H1 (cell line): ENCODE data around the gene SPI1. TPM values are rescaled to one million over a fixed set of nuclear protein-coding genes. Genes with fewer than 3 reads are reported as not detected.

Experiments
- ASH2L ChIP-seq: fragments of 200-600, 300-600 bp; sonication (generic); IDR thresholded peaks from one replicate; pipeline ENCODE4 v1.7.1; 2017; ENCODE audit warnings: low read length
- BCL11A ChIP-seq, 2 experiments: IDR thresholded peaks; one replicate each; pipeline ENCODE4 v1.6.1; 2011; ENCODE audit warnings: low read depth in 2 of 2, low read length in 2 of 2, mild to moderate bottlenecking in 2 of 2
- BRCA1 ChIP-seq: IDR thresholded peaks from 2 replicates; pipeline ENCODE4 v1.6.1; 2012; ENCODE audit warnings: low read depth, low read length, improper control_type of control experiment
- EGR1 ChIP-seq: IDR thresholded peaks from 2 replicates; pipeline ENCODE4 v1.6.1; 2011; ENCODE audit warnings: low read depth, low read length, borderline replicate concordance
- EP300 ChIP-seq, 2 experiments: IDR thresholded peaks; 1 replicate in 1 of 2; 2 replicates in 1 of 2; pipeline ENCODE4 v1.6.1; 2011 to 2012; ENCODE audit warnings: low read depth in 2 of 2, low read length in 2 of 2, mild to moderate bottlenecking in 2 of 2, borderline replicate concordance in 1 of 2, inconsistent platforms in 1 of 2, moderate library complexity in 1 of 2
- EZH2 ChIP-seq: fragments of 200-600 bp; sonication (generic); IDR thresholded peaks from 2 replicates; pipeline ENCODE4 v1.7.1; 2012; ENCODE audit warnings: low read depth, mild to moderate bottlenecking, moderate library complexity, low read length, inconsistent platforms; ENCODE audit not compliant: severe bottlenecking
- FOSL1 ChIP-seq: IDR thresholded peaks from 2 replicates; pipeline ENCODE4 v1.6.1; 2011; ENCODE audit warnings: mild to moderate bottlenecking, low read depth, low read length, moderate library complexity; ENCODE audit not compliant: insufficient read depth
- HDAC2 ChIP-seq, 2 experiments: fragments of 300-600 bp in 1 of 2; sonication (generic) in 1 of 2; IDR thresholded peaks; 2 replicates each; pipeline ENCODE4 v1.6.1; 2011 to 2012; ENCODE audit warnings: low read depth in 2 of 2, low read length in 2 of 2, mild to moderate bottlenecking in 2 of 2, moderate library complexity in 2 of 2, borderline replicate concordance in 1 of 2, inconsistent platforms in 1 of 2
- HDAC6 ChIP-seq: IDR thresholded peaks from one replicate; pipeline ENCODE4 v1.7.1; 2012; ENCODE audit warnings: low read depth, mild to moderate bottlenecking, inconsistent platforms, low read length, moderate library complexity
- JUN ChIP-seq: IDR thresholded peaks from 2 replicates; pipeline ENCODE4 v1.6.1; 2011; ENCODE audit warnings: low read depth, mild to moderate bottlenecking, improper control_type of control experiment, low read length
- KDM1A ChIP-seq: fragments of 200-600, 300-600 bp; sonication (generic); IDR thresholded peaks from 2 replicates; pipeline ENCODE4 v1.7.1; 2016; ENCODE audit warnings: mild to moderate bottlenecking, low read length, borderline replicate concordance
- KDM4A ChIP-seq: IDR thresholded peaks from one replicate; pipeline ENCODE4 v1.7.1; 2012; ENCODE audit warnings: low read depth, mild to moderate bottlenecking, moderate library complexity, low read length, inconsistent platforms; ENCODE audit not compliant: severe bottlenecking
- NRF1 ChIP-seq: IDR thresholded peaks from 2 replicates; pipeline ENCODE4 v1.6.1; 2011; ENCODE audit warnings: mild to moderate bottlenecking, low read depth, low read length, improper control_type of control experiment
- PHF8 ChIP-seq: fragments of 200-600 bp; sonication (generic); conservative IDR thresholded peaks from 2 replicates; pipeline ENCODE4 v1.7.1; 2012; ENCODE audit warnings: low read depth, mild to moderate bottlenecking, inconsistent platforms, low read length, moderate library complexity
- RFX5 ChIP-seq: IDR thresholded peaks from 2 replicates; pipeline ENCODE4 v1.6.1; 2011; ENCODE audit warnings: low read depth, low read length, improper control_type of control experiment, borderline replicate concordance
- RNF2 ChIP-seq: fragments of 200-900, 300-1000 bp; sonication (generic); IDR thresholded peaks from 2 replicates; pipeline ENCODE4 v1.7.1; 2016; ENCODE audit warnings: borderline replicate concordance, low read depth, mild to moderate bottlenecking, antibody characterized with exemption, low read length; ENCODE audit not compliant: poor library complexity, severe bottlenecking; ENCODE audit errors: missing control alignments
- SIRT6 ChIP-seq: IDR thresholded peaks from one replicate; pipeline ENCODE4 v1.7.1; 2012; ENCODE audit warnings: low read length, inconsistent platforms
- SP4 ChIP-seq: IDR thresholded peaks from 2 replicates; pipeline ENCODE4 v1.6.1; 2012; ENCODE audit warnings: low read length, inconsistent platforms
- YY1 ChIP-seq: IDR thresholded peaks from 2 replicates; pipeline ENCODE4 v1.6.1; 2011; ENCODE audit warnings: low read depth, mild to moderate bottlenecking, low read length
- ZNF274 ChIP-seq: IDR thresholded peaks from 2 replicates; pipeline ENCODE4 v1.7.0; 2012; ENCODE audit warnings: low read length, borderline replicate concordance; ENCODE audit errors: extremely low read depth
- polyA plus RNA-seq, 7 experiments: library from polyadenylated mRNA; depleted of rRNA in 3 of 7; stranded (reverse) in 5 of 7; unstranded in 2 of 7; fragments of >200 nt in 5 of 7; fragments of 200-250 nt in 2 of 7; gene quantifications; 1 replicate in 5 of 7; 2 replicates in 1 of 7; 4 replicates in 1 of 7; pipeline versions ENCODE4 v1.2.1 to v1.2.3, GENCODE V29; 2011 to 2013; ENCODE audit warnings: missing spikeins in 2 of 7, mixed read lengths in 2 of 7
- total RNA-seq: library from RNA; stranded (reverse); fragmentation: NEBNext Ultra II Directional; extraction: Animal tissue kit (Norgen Biotek cat#: 25700); gene quantifications from 2 replicates; pipeline ENCODE4 v1.2.1, GENCODE V29; 2021
- TF ChIP-seq, protein P1 (sequence below): IDR thresholded peaks from 2 replicates; pipeline ENCODE4 v1.6.1; 2011; ENCODE audit warnings: low read depth, mild to moderate bottlenecking, low read length; ENCODE audit not compliant: insufficient read depth
- TF ChIP-seq, protein P2 (sequence below): IDR thresholded peaks from 2 replicates; pipeline ENCODE4 v1.6.1; 2012; ENCODE audit warnings: inconsistent platforms

Gene SPI1
- total and polyA plus RNA-seq, 2 of the 8 experiments (the other 6 are each of a cell fraction or from before 2014, with no cell fraction given): 0.12 TPM; not detected in 1

DNA sequence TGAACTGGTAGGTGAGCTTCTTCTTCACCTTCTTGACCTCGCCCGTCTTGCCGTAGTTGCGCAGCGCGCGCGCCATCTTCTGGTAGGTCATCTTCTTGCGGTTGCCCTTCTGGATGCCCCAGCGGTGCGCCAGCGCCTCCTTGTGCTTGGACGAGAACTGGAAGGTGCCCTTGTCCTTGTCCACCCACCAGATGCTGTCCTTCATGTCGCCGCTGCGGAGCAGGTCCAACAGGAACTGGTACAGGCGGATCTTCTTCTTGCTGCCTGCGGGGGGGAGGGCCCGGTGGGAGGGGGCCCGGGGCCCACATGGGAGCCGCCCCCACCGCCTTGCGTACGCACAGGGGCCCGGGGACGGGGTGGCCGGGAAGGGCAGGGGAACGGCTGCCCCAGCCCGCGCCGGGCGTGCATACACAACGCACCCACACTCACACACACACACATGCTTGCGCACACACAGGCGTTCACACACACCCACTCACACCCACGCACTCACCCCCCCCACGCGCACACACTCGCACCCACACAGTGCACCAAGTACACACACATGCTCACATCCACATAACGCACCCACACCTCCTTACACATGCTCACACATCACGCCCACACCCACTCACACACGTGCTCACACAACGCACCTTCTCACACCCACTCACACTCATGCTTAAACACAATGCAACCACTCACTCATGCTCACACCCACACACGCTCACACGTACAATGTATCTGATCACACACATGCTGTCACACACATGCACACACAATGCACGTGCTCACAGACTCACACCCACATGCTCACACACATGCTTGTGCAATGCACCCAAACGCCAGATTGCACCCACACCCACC lies 22.8 kb downstream of the SPI1 start (continued):
- no peak for TF ChIP-seq FOSL1
- TF ChIP-seq YY1: peak; percentile 76
- no peak for TF ChIP-seq PHF8
- peak; percentile 10; the same call in 1 of the 2 replicates for TF ChIP-seq KDM1A
- TF ChIP-seq SP4: no peak
- TF ChIP-seq, protein P1, sequence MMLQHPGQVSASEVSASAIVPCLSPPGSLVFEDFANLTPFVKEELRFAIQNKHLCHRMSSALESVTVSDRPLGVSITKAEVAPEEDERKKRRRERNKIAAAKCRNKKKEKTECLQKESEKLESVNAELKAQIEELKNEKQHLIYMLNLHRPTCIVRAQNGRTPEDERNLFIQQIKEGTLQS: peak; percentile 64; the same call in 1 of the 2 replicates
- TF ChIP-seq BCL11A (IDR thresholded peaks at IDR 0.05; ENCODE audit: low read depth in 2 of 2, low read length in 2 of 2): no peak
- TF ChIP-seq JUN: no peak
- TF ChIP-seq EP300 (IDR thresholded peaks at IDR 0.05; ENCODE audit: borderline replicate concordance in 1 of 2, low read depth in 2 of 2, low read length in 2 of 2): 0 out of 3 replicates have a peak, but pooled peaks of 1 of the 2 experiments have one; percentile 9
- no peak for TF ChIP-seq HDAC6
- TF ChIP-seq ZNF274: no peak
- TF ChIP-seq EZH2: no peak
- TF ChIP-seq EGR1: no peak
- TF ChIP-seq NRF1: no peak
- no peak; a peak in 1 of 4 replicates for TF ChIP-seq HDAC2 (IDR thresholded peaks at IDR 0.05; ENCODE audit: borderline replicate concordance in 1 of 2, low read depth in 2 of 2, low read length in 2 of 2)
- TF ChIP-seq, protein P2, sequence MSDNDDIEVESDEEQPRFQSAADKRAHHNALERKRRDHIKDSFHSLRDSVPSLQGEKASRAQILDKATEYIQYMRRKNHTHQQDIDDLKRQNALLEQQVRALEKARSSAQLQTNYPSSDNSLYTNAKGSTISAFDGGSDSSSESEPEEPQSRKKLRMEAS: no peak
- no peak for TF ChIP-seq RNF2
- peak; percentile 24 for TF ChIP-seq ASH2L
- peak; percentile 46 for TF ChIP-seq KDM4A
- no peak for TF ChIP-seq BRCA1
- TF ChIP-seq RFX5: no peak
- TF ChIP-seq SIRT6: no peak
